Measurements from ENCODE around the gene WDFY2. TPM values are rescaled to one million over a fixed set of nuclear protein-coding genes. Genes with fewer than 3 reads are reported as not detected.

WDFY2 gene
- total RNA-seq, 1 experiment from 2014 or later = 14.1 TPM

DNA sequence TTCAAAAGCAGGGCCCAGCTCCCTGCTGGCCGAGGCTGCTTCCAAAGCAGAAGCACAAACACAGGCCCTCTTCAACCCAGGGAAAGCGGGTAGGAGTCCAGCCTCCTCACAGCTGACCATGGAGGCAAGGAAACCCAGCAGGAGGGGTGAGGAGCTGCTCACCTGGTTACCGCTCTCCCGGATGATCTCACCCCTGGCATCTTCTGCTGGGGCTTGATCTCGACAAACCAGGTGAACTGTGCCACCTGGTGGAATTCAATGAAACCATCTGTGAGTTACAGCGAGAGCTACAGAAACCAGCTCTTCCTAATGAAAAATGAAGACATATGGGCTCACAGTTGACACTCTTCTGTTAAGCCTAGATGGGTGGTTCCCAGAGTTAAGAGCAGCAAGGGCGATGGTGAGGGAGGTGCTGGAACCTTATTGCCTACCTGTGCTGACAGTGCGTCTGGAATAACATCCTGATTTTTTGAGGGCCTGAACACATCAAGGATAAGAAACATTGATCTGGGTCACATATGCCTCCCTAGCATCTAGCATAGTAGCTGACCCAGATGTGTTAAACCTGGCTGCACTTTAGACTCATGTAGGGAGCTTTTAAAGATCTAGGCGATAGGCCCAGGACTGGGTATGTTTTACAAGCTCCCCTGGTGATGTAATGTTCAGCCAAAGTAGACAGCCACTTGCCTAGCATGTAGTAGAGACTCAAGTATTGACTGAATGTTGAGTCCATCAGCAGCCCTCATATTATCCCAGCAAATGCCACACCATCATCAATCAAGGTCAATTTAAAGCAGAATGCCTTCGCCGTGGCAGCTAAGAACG, 213.6 kb downstream of the WDFY2 start:
- Histone ChIP-seq H3F3A (ENCODE audit: insufficient read depth, low read depth) (peaks cover 21% of the 10 kb centered on the region; the same call in 1 of the 2 replicates), H3K4me3 (no peak overlapping the region), H3K27me3 (ENCODE audit: insufficient read depth, low read depth) (no peaks in the 10 kb centered on the region), H3K4me1 (replicated peaks; ENCODE audit: insufficient read depth) (peaks cover 24% of the 10 kb centered on the region), H2AFZ (no peak overlapping the region), H3K27ac (no peak overlapping the region), H3K9me2 (ENCODE audit: insufficient read depth) (no peaks in the 10 kb centered on the region), H3K79me2 (ENCODE audit: low read depth) (no peaks in the 10 kb centered on the region), H3K36me3 (ENCODE audit: low read depth) (no peaks in the 10 kb centered on the region), H3K9me3 (ENCODE audit: insufficient read depth, low read depth) (no peaks in the 10 kb centered on the region), H3K4me2 (no peak overlapping the region), H4K20me1 (ENCODE audit: insufficient read depth) (no peaks in the 10 kb centered on the region)
- BruUV-seq (replicated peaks) = no TSS peak
- DNase-seq = peak; percentile 54 to 66
- intact Hi-C loops (cut with micrococcal nuclease; ENCODE audit: unreplicated experiment) = loop anchor here (1.0 to 10.0 kb wide), 5 partner anchors 213 to 649 kb away; no protein-coding TSS in a partner anchor
- CTCF ChIA-PET = interaction anchor here (0.6 to 1.3 kb wide), 11 partner anchors 14 to 672 kb away, joined by 3 to 21 read pairs (median 4); partner anchors contain the start of gene INTS6
- TF ChIP-seq, protein P1, sequence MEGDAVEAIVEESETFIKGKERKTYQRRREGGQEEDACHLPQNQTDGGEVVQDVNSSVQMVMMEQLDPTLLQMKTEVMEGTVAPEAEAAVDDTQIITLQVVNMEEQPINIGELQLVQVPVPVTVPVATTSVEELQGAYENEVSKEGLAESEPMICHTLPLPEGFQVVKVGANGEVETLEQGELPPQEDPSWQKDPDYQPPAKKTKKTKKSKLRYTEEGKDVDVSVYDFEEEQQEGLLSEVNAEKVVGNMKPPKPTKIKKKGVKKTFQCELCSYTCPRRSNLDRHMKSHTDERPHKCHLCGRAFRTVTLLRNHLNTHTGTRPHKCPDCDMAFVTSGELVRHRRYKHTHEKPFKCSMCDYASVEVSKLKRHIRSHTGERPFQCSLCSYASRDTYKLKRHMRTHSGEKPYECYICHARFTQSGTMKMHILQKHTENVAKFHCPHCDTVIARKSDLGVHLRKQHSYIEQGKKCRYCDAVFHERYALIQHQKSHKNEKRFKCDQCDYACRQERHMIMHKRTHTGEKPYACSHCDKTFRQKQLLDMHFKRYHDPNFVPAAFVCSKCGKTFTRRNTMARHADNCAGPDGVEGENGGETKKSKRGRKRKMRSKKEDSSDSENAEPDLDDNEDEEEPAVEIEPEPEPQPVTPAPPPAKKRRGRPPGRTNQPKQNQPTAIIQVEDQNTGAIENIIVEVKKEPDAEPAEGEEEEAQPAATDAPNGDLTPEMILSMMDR (conservative IDR thresholded peaks at IDR 0.05) = peak; percentile 80
- no peak for TF ChIP-seq EZH2 (IDR thresholded peaks at IDR 0.05; ENCODE audit: low read depth)
- POLR2A ChIA-PET (ENCODE audit: unreplicated experiment) = interaction anchor here (0.7 to 1.1 kb wide), 5 partner anchors 55 to 509 kb away, joined by 3 to 10 read pairs (median 5); partner anchors contain the start of genes ALG11 and INTS6

DNA sequence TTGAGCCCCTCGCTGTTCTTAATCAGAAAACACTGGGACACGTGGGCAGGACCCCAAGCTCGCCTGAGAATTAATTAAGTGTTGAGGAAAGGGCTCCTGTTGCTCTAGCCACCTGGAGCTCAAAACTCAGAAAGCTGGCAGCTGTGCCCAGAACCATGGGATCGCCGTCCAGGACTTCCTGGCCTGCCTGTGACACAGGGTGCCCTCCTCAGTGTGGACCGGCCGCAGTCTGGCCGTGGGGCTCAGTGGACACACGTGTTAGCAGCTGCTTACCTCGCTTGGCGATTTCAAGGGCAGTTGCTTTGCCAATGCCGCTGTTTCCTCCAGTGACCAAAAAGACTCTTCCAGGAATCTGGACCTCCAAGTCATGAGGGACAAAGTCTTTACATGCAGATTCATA, 215.0 kb downstream of the WDFY2 start:
- no peak overlapping the region for H3K4me3 ChIP-seq
- H3K4me1 ChIP-seq (replicated peaks; ENCODE audit: insufficient read depth) = peaks cover 21% of the 10 kb centered on the region
- no peaks in the 10 kb centered on the region for H3K79me2 ChIP-seq (ENCODE audit: low read depth)
- TF ChIP-seq, protein P1 (conservative IDR thresholded peaks at IDR 0.05) = no peak
- TF ChIP-seq EZH2 (IDR thresholded peaks at IDR 0.05; ENCODE audit: low read depth) = no peak
- CTCF ChIA-PET = no interaction called here
- H3K9me2 ChIP-seq (ENCODE audit: insufficient read depth) = no peaks in the 10 kb centered on the region
- H3K27ac ChIP-seq = no peak overlapping the region
- H4K20me1 ChIP-seq (ENCODE audit: insufficient read depth) = no peaks in the 10 kb centered on the region
- intact Hi-C loops (cut with micrococcal nuclease; ENCODE audit: unreplicated experiment) = loop anchor here (10.0 kb wide), 1 partner anchor 514 kb away; no protein-coding TSS in a partner anchor
- BruUV-seq (replicated peaks) = no TSS peak
- POLR2A ChIA-PET (ENCODE audit: unreplicated experiment) = no interaction called here
- H3K27me3 ChIP-seq (ENCODE audit: insufficient read depth, low read depth) = no peaks in the 10 kb centered on the region
- H3K4me2 ChIP-seq = no peak overlapping the region
- DNase-seq = no peak
- H3K36me3 ChIP-seq (ENCODE audit: low read depth) = no peaks in the 10 kb centered on the region
- no peak overlapping the region for H2AFZ ChIP-seq
- peaks cover 23% of the 10 kb centered on the region; the same call in 1 of the 2 replicates for H3F3A ChIP-seq (ENCODE audit: insufficient read depth, low read depth)
- H3K9me3 ChIP-seq (ENCODE audit: insufficient read depth, low read depth) = no peaks in the 10 kb centered on the region

DNA sequence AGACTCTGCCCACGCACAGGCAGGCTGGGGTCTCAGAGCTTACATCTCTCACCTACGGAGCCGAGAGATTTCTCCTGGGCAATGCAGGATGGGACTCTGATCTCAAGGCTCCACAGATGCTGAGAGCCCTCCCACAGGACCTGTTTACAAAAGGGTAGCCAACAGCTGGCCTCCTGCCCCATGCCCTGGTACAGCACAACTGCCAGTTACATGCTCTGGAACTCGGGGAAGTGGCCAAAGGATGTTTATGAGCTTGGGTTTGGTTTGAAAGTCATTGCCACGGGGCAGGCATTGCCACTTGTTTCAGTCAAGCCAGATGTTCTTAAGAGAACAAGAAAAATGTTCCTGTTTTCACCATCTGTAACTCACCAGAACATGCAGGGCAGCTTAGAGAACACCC, 216.2 kb downstream of the WDFY2 start:
- H3K79me2 ChIP-seq (ENCODE audit: low read depth) = no peaks in the 10 kb centered on the region
- intact Hi-C loops (cut with micrococcal nuclease; ENCODE audit: unreplicated experiment) = loop anchor here (5.0 kb wide), 3 partner anchors 327 to 673 kb away; partner anchors contain the start of genes NEK5 and VPS36
- POLR2A ChIA-PET (ENCODE audit: unreplicated experiment) = no interaction called here

More for the DNA sequence above, 216.2 kb downstream of the WDFY2 start:
- H3K27ac ChIP-seq = no peak overlapping the region
- H3F3A ChIP-seq (ENCODE audit: insufficient read depth, low read depth) = peaks cover 32% of the 10 kb centered on the region; the same call in 1 of the 2 replicates
- H3K36me3 ChIP-seq (ENCODE audit: low read depth) = no peaks in the 10 kb centered on the region
- TF ChIP-seq EZH2 (IDR thresholded peaks at IDR 0.05; ENCODE audit: low read depth) = no peak
- TF ChIP-seq, protein P1 (conservative IDR thresholded peaks at IDR 0.05) = no peak
- H4K20me1 ChIP-seq (ENCODE audit: insufficient read depth) = no peaks in the 10 kb centered on the region
- no peak overlapping the region for H2AFZ ChIP-seq
- no peak overlapping the region for H3K4me2 ChIP-seq
- peaks cover 26% of the 10 kb centered on the region for H3K4me1 ChIP-seq (replicated peaks; ENCODE audit: insufficient read depth)
- H3K9me2 ChIP-seq (ENCODE audit: insufficient read depth) = no peaks in the 10 kb centered on the region
- no peak for DNase-seq
- no TSS peak for BruUV-seq (replicated peaks)
- H3K4me3 ChIP-seq = no peak overlapping the region
- CTCF ChIA-PET = interaction anchor here (0.5 to 1.1 kb wide), 2 partner anchors 373 to 651 kb away, joined by 3 read pairs; no protein-coding TSS in a partner anchor
- no peaks in the 10 kb centered on the region for H3K9me3 ChIP-seq (ENCODE audit: insufficient read depth, low read depth)
- no peaks in the 10 kb centered on the region for H3K27me3 ChIP-seq (ENCODE audit: insufficient read depth, low read depth)

Data from PC-9 (cell line).